GM23338 (cell line): Measurements from ENCODE around the gene ATP10D.

Source experiments
- EZH2 ChIP-seq: fragments of 200-600 bp; sonication (generic); IDR thresholded peaks from one replicate; pipeline ENCODE4 v1.8.0; 2017; ENCODE audit warnings: antibody characterized with exemption, mild to moderate bottlenecking, low read depth; ENCODE audit not compliant: unreplicated experiment
- EZH2phosphoT487 ChIP-seq: fragments of 200-600 bp; sonication (generic); IDR thresholded peaks from one replicate; pipeline ENCODE4 v1.8.1; 2018; ENCODE audit warnings: antibody characterized with exemption; ENCODE audit not compliant: unreplicated experiment
- JUNB ChIP-seq: IDR thresholded peaks from one replicate; pipeline ENCODE4 v1.6.1; 2016; ENCODE audit warnings: antibody characterized with exemption; ENCODE audit not compliant: unreplicated experiment
- NANOG ChIP-seq: IDR thresholded peaks from 2 replicates; pipeline ENCODE4 v1.6.1; 2016; ENCODE audit warnings: antibody characterized with exemption, borderline replicate concordance
- POLR2AphosphoS5 ChIP-seq: IDR thresholded peaks from 2 replicates; pipeline ENCODE4 v1.6.1; 2016; ENCODE audit warnings: antibody characterized with exemption, low read depth
- ZNF331 ChIP-seq: fragments of 250-450 bp; sonication (Bioruptor Pico); IDR thresholded peaks from 2 replicates; pipeline ENCODE4 v1.5.0; 2020; ENCODE audit warnings: low read depth, mild to moderate bottlenecking, moderate library complexity
- TF ChIP-seq, protein P1 (sequence below), 2 experiments: fragments of 200-600 bp in 1 of 2; sonication (generic) in 1 of 2; conservative IDR thresholded peaks; 2 replicates each; pipeline versions ENCODE4 v1.5.1 to v1.6.1; 2016 to 2017; ENCODE audit warnings: antibody characterized with exemption in 2 of 2, low read depth in 2 of 2, mild to moderate bottlenecking in 2 of 2, moderate library complexity in 1 of 2
- TF ChIP-seq, protein P2 (sequence below): IDR thresholded peaks from one replicate; pipeline ENCODE4 v1.6.1; 2018; ENCODE audit warnings: antibody characterized with exemption; ENCODE audit not compliant: unreplicated experiment

DNA sequence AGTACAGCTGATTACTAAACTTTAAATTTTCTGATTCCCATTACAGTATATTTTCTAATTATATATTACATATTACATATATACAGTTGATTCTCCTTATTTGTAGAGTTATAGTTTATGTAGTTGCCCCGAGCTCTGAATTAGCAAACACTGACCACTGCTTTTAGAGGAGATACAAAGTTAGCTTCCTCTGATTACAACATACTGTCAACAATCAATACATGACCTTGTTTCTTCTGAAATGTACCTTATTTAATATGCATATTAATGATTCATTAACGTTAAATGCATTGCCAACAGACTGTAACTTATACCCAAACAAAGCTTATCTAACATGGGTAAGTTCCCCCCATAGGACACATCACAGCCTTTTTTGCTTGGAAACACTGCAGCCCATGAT lies 81.5 kb downstream of the ATP10D start:
- TF ChIP-seq, protein P1, sequence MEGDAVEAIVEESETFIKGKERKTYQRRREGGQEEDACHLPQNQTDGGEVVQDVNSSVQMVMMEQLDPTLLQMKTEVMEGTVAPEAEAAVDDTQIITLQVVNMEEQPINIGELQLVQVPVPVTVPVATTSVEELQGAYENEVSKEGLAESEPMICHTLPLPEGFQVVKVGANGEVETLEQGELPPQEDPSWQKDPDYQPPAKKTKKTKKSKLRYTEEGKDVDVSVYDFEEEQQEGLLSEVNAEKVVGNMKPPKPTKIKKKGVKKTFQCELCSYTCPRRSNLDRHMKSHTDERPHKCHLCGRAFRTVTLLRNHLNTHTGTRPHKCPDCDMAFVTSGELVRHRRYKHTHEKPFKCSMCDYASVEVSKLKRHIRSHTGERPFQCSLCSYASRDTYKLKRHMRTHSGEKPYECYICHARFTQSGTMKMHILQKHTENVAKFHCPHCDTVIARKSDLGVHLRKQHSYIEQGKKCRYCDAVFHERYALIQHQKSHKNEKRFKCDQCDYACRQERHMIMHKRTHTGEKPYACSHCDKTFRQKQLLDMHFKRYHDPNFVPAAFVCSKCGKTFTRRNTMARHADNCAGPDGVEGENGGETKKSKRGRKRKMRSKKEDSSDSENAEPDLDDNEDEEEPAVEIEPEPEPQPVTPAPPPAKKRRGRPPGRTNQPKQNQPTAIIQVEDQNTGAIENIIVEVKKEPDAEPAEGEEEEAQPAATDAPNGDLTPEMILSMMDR (conservative IDR thresholded peaks at IDR 0.05; ENCODE audit: low read depth in 2 of 2) = no peak
- TF ChIP-seq EZH2 (no peak), POLR2AphosphoS5 (no peak), ZNF331 (CRISPR knock-in tag) (no peak), EZH2phosphoT487 (no peak), NANOG (no peak), JUNB (no peak)
- TF ChIP-seq, protein P2, sequence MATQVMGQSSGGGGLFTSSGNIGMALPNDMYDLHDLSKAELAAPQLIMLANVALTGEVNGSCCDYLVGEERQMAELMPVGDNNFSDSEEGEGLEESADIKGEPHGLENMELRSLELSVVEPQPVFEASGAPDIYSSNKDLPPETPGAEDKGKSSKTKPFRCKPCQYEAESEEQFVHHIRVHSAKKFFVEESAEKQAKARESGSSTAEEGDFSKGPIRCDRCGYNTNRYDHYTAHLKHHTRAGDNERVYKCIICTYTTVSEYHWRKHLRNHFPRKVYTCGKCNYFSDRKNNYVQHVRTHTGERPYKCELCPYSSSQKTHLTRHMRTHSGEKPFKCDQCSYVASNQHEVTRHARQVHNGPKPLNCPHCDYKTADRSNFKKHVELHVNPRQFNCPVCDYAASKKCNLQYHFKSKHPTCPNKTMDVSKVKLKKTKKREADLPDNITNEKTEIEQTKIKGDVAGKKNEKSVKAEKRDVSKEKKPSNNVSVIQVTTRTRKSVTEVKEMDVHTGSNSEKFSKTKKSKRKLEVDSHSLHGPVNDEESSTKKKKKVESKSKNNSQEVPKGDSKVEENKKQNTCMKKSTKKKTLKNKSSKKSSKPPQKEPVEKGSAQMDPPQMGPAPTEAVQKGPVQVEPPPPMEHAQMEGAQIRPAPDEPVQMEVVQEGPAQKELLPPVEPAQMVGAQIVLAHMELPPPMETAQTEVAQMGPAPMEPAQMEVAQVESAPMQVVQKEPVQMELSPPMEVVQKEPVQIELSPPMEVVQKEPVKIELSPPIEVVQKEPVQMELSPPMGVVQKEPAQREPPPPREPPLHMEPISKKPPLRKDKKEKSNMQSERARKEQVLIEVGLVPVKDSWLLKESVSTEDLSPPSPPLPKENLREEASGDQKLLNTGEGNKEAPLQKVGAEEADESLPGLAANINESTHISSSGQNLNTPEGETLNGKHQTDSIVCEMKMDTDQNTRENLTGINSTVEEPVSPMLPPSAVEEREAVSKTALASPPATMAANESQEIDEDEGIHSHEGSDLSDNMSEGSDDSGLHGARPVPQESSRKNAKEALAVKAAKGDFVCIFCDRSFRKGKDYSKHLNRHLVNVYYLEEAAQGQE = no peak
